Bronchial epithelial cell (primary cell): Measurements from ENCODE around the gene PABPN1L. TPM values are rescaled to one million over a fixed set of nuclear protein-coding genes. Genes with fewer than 3 reads are reported as not detected.

Experiments
- DNase-seq: peaks from one replicate; pipeline ENCODE4 v3.0.0-alpha.2; 2010; ENCODE audit warnings: low read depth
- FAIRE-seq: peaks from 2 replicates; lab custom pipeline; 2011; peaks lifted over from hg19 to GRCh38; lab: Jason Lieb, UNC
- H3K27me3 ChIP-seq: 2 replicates; pipeline ENCODE4 v1.5.1; 2011; ENCODE audit warnings: low read length; ENCODE audit not compliant: control insufficient read depth, insufficient read depth
- H3K36me3 ChIP-seq: 2 replicates; pipeline ENCODE4 v1.5.1; 2011; ENCODE audit warnings: low read length; ENCODE audit not compliant: control insufficient read depth, insufficient read depth
- H3K4me3 ChIP-seq: 2 replicates; pipeline ENCODE4 v1.5.1; 2011; ENCODE audit warnings: mild to moderate bottlenecking, low read depth, low read length, control low read depth
- total RNA-seq: library from RNA; depleted of rRNA; stranded (reverse); fragments of >200 nt; gene quantifications from 2 replicates; pipeline ENCODE4 v1.2.1, GENCODE V29; 2014
- TF ChIP-seq, protein P1 (sequence below): IDR thresholded peaks from 2 replicates; pipeline ENCODE4 v1.5.1; 2011; ENCODE audit warnings: mild to moderate bottlenecking, moderate library complexity, low read length, control low read depth, inconsistent platforms; ENCODE audit not compliant: insufficient read depth, severe bottlenecking

PABPN1L gene
- total RNA-seq, 1 donor from 2014 or later: not detected

DNA sequence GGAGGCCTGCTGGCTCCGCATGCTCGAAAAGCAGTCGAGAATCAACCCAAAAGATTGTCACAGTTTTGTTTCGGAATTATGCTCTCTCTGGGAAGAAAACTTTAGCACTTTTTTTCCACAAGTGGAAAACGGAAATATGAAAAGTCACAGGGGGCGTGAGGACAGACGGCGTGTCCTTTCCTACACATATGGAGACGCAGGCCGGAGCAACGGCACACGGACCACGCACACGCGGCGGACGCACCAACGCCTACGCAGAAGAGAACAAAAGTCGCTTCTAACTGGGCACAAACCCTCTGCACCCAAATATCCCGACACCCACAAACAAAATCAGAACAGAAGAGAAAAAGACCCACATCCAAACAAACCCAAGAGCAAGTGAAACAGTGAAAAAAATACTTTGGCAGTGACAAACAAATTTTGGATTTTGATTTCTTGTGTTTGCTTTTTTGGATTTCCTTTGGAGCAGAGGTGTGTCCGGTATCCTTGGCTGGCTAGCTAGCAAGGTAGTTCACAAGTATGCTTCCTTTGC lies 9.3 kb upstream of the PABPN1L start:
- Histone ChIP-seq H3K4me3 (no peak overlapping the region), H3K27me3 (peaks cover 6% of the 10 kb centered on the region), H3K36me3 (no peaks in the 10 kb centered on the region)
- no peak for DNase-seq
- TF ChIP-seq, protein P1, sequence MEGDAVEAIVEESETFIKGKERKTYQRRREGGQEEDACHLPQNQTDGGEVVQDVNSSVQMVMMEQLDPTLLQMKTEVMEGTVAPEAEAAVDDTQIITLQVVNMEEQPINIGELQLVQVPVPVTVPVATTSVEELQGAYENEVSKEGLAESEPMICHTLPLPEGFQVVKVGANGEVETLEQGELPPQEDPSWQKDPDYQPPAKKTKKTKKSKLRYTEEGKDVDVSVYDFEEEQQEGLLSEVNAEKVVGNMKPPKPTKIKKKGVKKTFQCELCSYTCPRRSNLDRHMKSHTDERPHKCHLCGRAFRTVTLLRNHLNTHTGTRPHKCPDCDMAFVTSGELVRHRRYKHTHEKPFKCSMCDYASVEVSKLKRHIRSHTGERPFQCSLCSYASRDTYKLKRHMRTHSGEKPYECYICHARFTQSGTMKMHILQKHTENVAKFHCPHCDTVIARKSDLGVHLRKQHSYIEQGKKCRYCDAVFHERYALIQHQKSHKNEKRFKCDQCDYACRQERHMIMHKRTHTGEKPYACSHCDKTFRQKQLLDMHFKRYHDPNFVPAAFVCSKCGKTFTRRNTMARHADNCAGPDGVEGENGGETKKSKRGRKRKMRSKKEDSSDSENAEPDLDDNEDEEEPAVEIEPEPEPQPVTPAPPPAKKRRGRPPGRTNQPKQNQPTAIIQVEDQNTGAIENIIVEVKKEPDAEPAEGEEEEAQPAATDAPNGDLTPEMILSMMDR: no peak
- no peak for FAIRE-seq

DNA sequence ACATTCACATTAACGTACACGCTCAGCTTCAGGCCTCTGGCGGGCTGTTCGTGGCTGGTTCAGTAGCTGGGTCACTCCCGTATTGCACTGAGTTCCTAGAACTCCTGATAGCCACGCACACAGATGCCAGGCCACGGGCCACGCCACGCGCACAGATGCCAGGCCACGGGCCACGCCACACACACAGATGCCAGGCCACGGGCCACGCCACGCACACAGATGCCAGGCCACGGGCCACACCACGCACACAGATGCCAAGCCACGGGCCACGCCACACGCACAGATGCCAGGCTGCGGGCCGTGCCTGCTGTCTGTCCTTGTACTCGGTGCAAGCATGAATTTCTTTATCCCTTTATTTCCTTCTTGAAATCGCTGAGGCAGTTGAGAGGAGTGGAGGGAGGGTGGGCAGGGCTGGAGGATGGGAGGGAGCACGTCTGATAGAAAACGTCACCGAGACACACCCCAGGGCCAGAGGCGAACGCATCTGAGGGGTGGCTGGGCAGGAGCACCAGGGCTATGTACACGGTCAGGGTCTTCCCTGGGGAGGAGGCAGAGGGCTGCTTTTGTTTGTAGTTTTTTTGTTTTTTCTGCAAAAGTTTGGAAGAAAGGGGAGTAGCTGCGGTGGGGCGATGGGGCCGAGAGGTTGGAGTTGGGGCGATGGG lies 8.6 kb upstream of the PABPN1L start:
- DNase-seq: no peak
- Histone ChIP-seq H3K4me3 (no peak overlapping the region), H3K27me3 (peaks cover 6% of the 10 kb centered on the region), H3K36me3 (no peaks in the 10 kb centered on the region)
- FAIRE-seq: no peak
- TF ChIP-seq, protein P1: no peak

- no peak overlapping the region for H3K4me3 ChIP-seq
- TF ChIP-seq, protein P1: no peak
- FAIRE-seq: no peak
- DNase-seq: no peak
- peaks cover 9% of the 10 kb centered on the region for H3K27me3 ChIP-seq
- H3K36me3 ChIP-seq: no peaks in the 10 kb centered on the region
Observed at GRCh38 chr16:88872650-88873331, 6.3 kb upstream of the PABPN1L start.

DNA sequence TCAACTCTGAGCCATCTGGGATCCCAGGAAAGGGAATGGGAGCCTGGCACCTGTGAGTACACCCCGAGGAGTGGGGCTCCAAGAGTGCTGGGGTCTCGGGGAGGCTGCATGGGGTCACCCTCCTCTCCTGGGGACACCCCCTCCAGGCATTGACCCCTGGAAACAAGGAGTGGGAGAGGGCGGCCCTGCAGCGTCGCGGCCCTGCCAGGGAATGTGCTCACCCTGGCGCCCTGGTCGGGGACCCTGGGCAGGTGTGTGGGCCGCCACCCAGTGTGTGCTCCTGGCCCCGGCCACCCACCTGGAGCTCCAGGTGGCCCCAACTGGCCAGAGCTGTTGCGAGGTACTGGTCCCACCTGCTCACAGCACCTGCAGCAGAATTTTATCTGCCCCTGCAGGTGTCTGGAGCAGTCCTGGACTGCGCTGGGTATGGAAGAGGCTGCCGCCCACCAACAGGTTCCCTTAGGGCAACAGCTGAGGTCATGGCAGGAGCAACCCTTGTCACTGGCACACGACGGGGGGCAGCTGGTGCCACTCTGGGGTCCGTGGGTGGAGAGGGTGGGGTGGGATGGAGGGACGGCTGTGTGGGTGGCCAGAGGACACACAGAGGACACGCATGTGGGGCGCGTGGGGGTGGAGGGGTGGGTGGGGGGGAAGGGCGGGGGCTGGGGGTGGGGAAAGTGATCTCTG lies 5.4 kb upstream of the PABPN1L start:
- DNase-seq (no peak), FAIRE-seq (no peak)
- peaks cover 8% of the 10 kb centered on the region for H3K27me3 ChIP-seq
- H3K4me3 ChIP-seq: no peak overlapping the region
- TF ChIP-seq, protein P1: no peak
- no peaks in the 10 kb centered on the region for H3K36me3 ChIP-seq

GRCh38 chr16:88871349-88871702 lies 4.9 kb upstream of the PABPN1L start:
- H3K27me3 ChIP-seq: peaks cover 8% of the 10 kb centered on the region
- no peak for FAIRE-seq
- DNase-seq: no peak
- TF ChIP-seq, protein P1: no peak
- H3K36me3 ChIP-seq: no peaks in the 10 kb centered on the region
- H3K4me3 ChIP-seq: no peak overlapping the region
